Measurements from ENCODE around the gene RCBTB2. TPM values are rescaled to one million over a fixed set of nuclear protein-coding genes. Genes with fewer than 3 reads are reported as not detected.

Gene RCBTB2
- total and polyA plus RNA-seq, 9 donors: 8.2 to 22.6 (median 14.2) TPM

DNA sequence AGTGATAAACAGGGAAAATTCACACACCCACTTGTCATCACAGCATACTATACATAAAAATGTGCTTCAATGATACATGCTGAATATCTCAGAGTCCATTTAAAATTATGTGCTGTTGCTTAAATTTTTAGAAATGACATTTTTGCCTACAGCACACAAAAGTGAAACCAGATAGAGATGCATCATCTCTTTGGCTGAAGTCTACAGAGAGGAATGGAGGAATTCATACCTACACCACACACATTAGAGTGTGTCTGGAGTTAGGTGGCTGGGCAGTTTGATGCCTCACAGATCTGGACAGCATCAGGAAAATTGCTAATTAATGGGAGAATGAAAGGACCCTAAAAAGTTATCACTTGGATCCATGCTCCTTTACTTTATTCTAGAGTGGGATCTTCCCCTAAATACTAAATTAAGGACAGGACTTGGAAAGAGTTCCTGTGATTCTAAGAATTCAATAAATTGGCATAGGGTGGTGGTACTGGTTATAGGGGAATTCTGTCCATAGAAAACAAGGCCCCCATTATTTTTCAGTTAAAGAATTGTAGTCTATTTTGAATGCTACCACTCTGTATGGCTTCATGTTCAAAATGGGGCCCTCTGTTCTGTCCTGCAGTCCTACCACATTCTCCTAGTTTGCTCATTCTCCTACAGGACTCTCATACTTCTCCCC, 41.3 kb downstream of the RCBTB2 start:
- Histone ChIP-seq H3K4me1 (ENCODE audit: insufficient read depth) (peaks cover 6% of the 10 kb centered on the region), H3K9me3 (no peaks in the 10 kb centered on the region), H3K27me3 (no peaks in the 10 kb centered on the region), H3K27ac (peak overlapping the region in 1 of 2 donors; percentile 76), H3K4me3 (no peak overlapping the region), H3K36me3 (no peaks in the 10 kb centered on the region)
- intact Hi-C loops (cut with DNase I): no loop called here
- TF ChIP-seq POLR2A (IDR thresholded peaks at IDR 0.05): no peak
- no peak for TF ChIP-seq EP300 (IDR thresholded peaks at IDR 0.05)
- DNase-seq: no peak

DNA sequence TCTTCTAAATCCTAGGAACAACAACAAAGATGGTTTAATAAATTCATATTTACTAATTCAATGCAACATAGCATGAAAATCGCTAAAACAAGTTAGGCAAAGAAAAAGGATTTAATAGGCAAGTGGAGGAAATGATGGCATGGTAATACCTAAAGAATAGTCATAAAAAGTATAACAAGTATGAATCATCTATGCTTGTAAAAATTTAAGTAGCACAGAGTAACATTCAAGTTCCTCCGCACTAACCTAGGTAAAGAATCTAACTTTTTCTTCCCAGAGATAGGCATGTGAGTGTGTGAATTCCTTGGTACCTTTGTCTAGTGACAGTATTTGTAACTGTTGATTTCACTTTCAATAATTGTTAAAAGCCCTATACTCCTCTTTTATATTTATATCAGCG, 42.6 kb downstream of the RCBTB2 start:
- peaks cover 6% of the 10 kb centered on the region for H3K4me1 ChIP-seq (ENCODE audit: insufficient read depth)
- DNase-seq: no peak
- H3K9me3 ChIP-seq: no peaks in the 10 kb centered on the region
- H3K27ac ChIP-seq: no peak overlapping the region
- no peak for TF ChIP-seq POLR2A (IDR thresholded peaks at IDR 0.05)
- no peak for TF ChIP-seq EP300 (IDR thresholded peaks at IDR 0.05)
- TF ChIP-seq, protein P1, sequence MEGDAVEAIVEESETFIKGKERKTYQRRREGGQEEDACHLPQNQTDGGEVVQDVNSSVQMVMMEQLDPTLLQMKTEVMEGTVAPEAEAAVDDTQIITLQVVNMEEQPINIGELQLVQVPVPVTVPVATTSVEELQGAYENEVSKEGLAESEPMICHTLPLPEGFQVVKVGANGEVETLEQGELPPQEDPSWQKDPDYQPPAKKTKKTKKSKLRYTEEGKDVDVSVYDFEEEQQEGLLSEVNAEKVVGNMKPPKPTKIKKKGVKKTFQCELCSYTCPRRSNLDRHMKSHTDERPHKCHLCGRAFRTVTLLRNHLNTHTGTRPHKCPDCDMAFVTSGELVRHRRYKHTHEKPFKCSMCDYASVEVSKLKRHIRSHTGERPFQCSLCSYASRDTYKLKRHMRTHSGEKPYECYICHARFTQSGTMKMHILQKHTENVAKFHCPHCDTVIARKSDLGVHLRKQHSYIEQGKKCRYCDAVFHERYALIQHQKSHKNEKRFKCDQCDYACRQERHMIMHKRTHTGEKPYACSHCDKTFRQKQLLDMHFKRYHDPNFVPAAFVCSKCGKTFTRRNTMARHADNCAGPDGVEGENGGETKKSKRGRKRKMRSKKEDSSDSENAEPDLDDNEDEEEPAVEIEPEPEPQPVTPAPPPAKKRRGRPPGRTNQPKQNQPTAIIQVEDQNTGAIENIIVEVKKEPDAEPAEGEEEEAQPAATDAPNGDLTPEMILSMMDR (IDR thresholded peaks at IDR 0.05): no peak
- intact Hi-C loops (cut with DNase I): no loop called here
- H3K4me3 ChIP-seq: no peak overlapping the region
- no peaks in the 10 kb centered on the region for H3K27me3 ChIP-seq
- WGBS, 3 donors: 97 to 98% (median 97%) methylated on average over 3 of the region's 3 CpGs
- H3K36me3 ChIP-seq: no peaks in the 10 kb centered on the region

DNA sequence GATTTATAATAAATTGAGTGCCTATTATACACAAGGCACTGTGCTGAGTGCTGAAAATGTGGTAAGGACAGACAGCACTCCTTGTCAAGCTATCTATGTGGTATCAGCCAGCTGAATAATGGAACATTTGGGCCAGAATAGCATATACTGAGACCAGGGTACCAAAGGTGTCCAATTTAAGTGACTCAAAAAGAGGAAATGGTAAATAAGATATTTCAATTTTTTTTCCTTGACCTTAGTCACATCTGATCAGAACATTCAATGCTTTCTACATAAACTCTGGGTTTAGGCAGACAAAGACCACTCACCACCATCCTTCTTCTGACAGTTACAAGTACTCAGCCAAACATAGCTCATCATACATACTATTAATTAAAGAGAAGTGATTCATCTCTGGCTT, 43.2 kb downstream of the RCBTB2 start:
- TF ChIP-seq POLR2A (IDR thresholded peaks at IDR 0.05) (no peak), EP300 (IDR thresholded peaks at IDR 0.05) (no peak)
- TF ChIP-seq, protein P1 (IDR thresholded peaks at IDR 0.05): no peak
- Histone ChIP-seq H3K4me3 (no peak overlapping the region), H3K4me1 (ENCODE audit: insufficient read depth) (peaks cover 6% of the 10 kb centered on the region), H3K9me3 (no peaks in the 10 kb centered on the region), H3K27ac (no peak overlapping the region), H3K36me3 (no peaks in the 10 kb centered on the region), H3K27me3 (no peaks in the 10 kb centered on the region)
- DNase-seq: no peak
- intact Hi-C loops (cut with DNase I): no loop called here

DNA sequence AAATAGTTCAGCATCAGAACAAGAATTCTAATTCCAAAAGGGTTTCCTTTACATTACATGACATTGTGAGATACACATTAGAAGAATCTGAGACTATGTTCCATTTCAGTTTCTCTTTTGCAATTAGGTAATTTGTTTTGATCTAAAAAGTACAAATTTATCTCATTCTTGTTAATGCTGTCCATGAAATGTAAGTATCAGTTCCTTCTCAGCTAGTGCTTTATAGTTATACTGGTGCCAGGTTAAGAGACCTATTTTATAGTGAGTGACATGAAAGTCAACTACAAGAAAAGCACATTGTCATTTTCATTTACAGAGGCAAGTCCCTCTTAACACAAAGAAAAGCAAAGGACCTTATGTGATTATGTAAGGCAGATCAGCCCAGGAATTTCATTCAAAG, 43.9 kb downstream of the RCBTB2 start:
- intact Hi-C loops (cut with DNase I): no loop called here
- H3K27me3 ChIP-seq: no peaks in the 10 kb centered on the region
- peaks cover 6% of the 10 kb centered on the region for H3K4me1 ChIP-seq (ENCODE audit: insufficient read depth)

DNA sequence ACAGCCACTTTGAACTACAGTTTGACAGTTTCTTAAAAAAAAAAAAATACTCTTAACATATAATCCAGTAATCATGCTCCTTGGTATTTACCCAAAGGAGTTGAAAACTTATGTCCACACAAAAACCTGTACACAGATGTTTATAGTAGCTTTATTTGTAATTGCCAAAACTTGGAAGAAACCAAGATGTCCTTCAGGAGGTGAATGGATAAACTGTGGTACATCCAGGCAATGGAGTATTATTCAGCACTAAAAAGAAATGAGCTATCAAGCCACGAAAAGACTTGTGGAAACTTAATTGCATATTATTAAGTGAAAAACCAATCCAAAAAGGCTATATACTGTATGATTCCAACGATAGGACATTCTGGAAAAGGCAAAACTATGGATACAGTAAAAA, 44.9 kb downstream of the RCBTB2 start:
- no peak for DNase-seq
- Histone ChIP-seq H3K27ac (no peak overlapping the region), H3K27me3 (no peaks in the 10 kb centered on the region), H3K4me1 (ENCODE audit: insufficient read depth) (peaks cover 2% of the 10 kb centered on the region), H3K9me3 (no peaks in the 10 kb centered on the region), H3K4me3 (no peak overlapping the region), H3K36me3 (no peaks in the 10 kb centered on the region)
- WGBS, 3 donors: 95 to 97% (median 96%) methylated on average over 2 of the region's 2 CpGs
- intact Hi-C loops (cut with DNase I): no loop called here
- TF ChIP-seq EP300 (IDR thresholded peaks at IDR 0.05) (no peak), POLR2A (IDR thresholded peaks at IDR 0.05) (no peak)
- TF ChIP-seq, protein P1 (IDR thresholded peaks at IDR 0.05): no peak

More for the DNA sequence above, 43.9 kb downstream of the RCBTB2 start:
- TF ChIP-seq POLR2A (IDR thresholded peaks at IDR 0.05) (no peak), EP300 (IDR thresholded peaks at IDR 0.05) (no peak)
- TF ChIP-seq, protein P1 (IDR thresholded peaks at IDR 0.05): no peak
- H3K9me3 ChIP-seq: no peaks in the 10 kb centered on the region
- H3K27ac ChIP-seq: no peak overlapping the region
- no peak overlapping the region for H3K4me3 ChIP-seq
- no peak for DNase-seq
- no peaks in the 10 kb centered on the region for H3K36me3 ChIP-seq

Data from ovary (tissue), 9 donors.